SK-N-SH treated with all-trans-retinoic acid at 6 μM for 48 hours (cell line): ENCODE results near the gene TOX2.

Experiments used
- ATAC-seq: fragments of 200-7000 bp; cut with Tn5 transposase; 3 replicates; pipeline ENCODE4 v1.9.1; 2020; ENCODE audit warnings: mild to moderate bottlenecking, moderate library complexity
- ARNTL ChIP-seq: fragments of 450-650 bp; formaldehyde crosslinking; IDR thresholded peaks from 2 replicates; pipeline ENCODE4 v1.5.0; 2020; ENCODE audit warnings: low read depth, mild to moderate bottlenecking, moderate library complexity, borderline replicate concordance
- BACH2 ChIP-seq: fragments of 250-450 bp; sonication (Bioruptor Pico); IDR thresholded peaks from 2 replicates; pipeline ENCODE4 v1.9.0; 2021; ENCODE audit warnings: mild to moderate bottlenecking, borderline replicate concordance
- CSDC2 ChIP-seq: fragments of 250-450 bp; sonication (Bioruptor Pico); IDR thresholded peaks from 2 replicates; pipeline ENCODE4 v1.5.0; 2020; ENCODE audit warnings: mild to moderate bottlenecking, moderate library complexity
- CSRNP3 ChIP-seq: fragments of 250-450 bp; sonication (Bioruptor Pico); IDR thresholded peaks from 2 replicates; pipeline ENCODE4 v1.5.1; 2021; ENCODE audit warnings: mild to moderate bottlenecking, moderate library complexity
- ESRRG ChIP-seq: fragments of 250-450 bp; sonication (Bioruptor Pico); IDR thresholded peaks from 2 replicates; pipeline ENCODE4 v1.6.1; 2021; ENCODE audit warnings: mild to moderate bottlenecking
- GLIS3 ChIP-seq: fragments of 250-450 bp; sonication (Bioruptor Pico); IDR thresholded peaks from 2 replicates; pipeline ENCODE4 v1.5.0; 2020; ENCODE audit warnings: mild to moderate bottlenecking, moderate library complexity
- OSR1 ChIP-seq: fragments of 250-450 bp; sonication (Bioruptor Pico); IDR thresholded peaks from 2 replicates; pipeline ENCODE4 v1.8.0; 2022; ENCODE audit warnings: moderate library complexity, mild to moderate bottlenecking, inconsistent platforms
- PATZ1 ChIP-seq: fragments of 250-450 bp; sonication (Bioruptor Pico); IDR thresholded peaks from 2 replicates; pipeline ENCODE4 v1.8.0; 2020; ENCODE audit warnings: mild to moderate bottlenecking, moderate library complexity, borderline replicate concordance
- POU6F1 ChIP-seq: fragments of 250-450 bp; sonication (Bioruptor Pico); IDR thresholded peaks from 2 replicates; pipeline ENCODE4 v1.8.0; 2021; ENCODE audit warnings: low read depth, mild to moderate bottlenecking, moderate library complexity, borderline replicate concordance
- PPARA ChIP-seq: fragments of 250-450 bp; sonication (Bioruptor Pico); IDR thresholded peaks from 2 replicates; pipeline ENCODE4 v1.5.0; 2020; ENCODE audit warnings: mild to moderate bottlenecking, borderline replicate concordance
- RARB ChIP-seq: fragments of 250-450 bp; sonication (Bioruptor Pico); IDR thresholded peaks from 2 replicates; pipeline ENCODE4 v1.8.0; 2021; ENCODE audit warnings: mild to moderate bottlenecking, moderate library complexity
- SNAI2 ChIP-seq: fragments of 250-450 bp; sonication (Bioruptor Pico); IDR thresholded peaks from 2 replicates; pipeline ENCODE4 v1.5.0; 2020; ENCODE audit warnings: mild to moderate bottlenecking, moderate library complexity
- TCF4 ChIP-seq: fragments of 250-450 bp; sonication (Bioruptor Pico); IDR thresholded peaks from 2 replicates; pipeline ENCODE4 v1.8.0; 2021; ENCODE audit warnings: mild to moderate bottlenecking, moderate library complexity, borderline replicate concordance
- TOX ChIP-seq: fragments of 250-450 bp; sonication (Bioruptor Pico); IDR thresholded peaks from 2 replicates; pipeline ENCODE4 v1.8.0; 2021; ENCODE audit warnings: mild to moderate bottlenecking, moderate library complexity, borderline replicate concordance
- ZC3H10 ChIP-seq: fragments of 250-450 bp; sonication (Bioruptor Pico); IDR thresholded peaks from 2 replicates; pipeline ENCODE4 v1.5.1; 2021; ENCODE audit warnings: mild to moderate bottlenecking, moderate library complexity
- ZFP3 ChIP-seq: fragments of 250-450 bp; sonication (Bioruptor Pico); IDR thresholded peaks from 2 replicates; pipeline ENCODE4 v1.5.0; 2020; ENCODE audit warnings: mild to moderate bottlenecking, moderate library complexity
- ZFP30 ChIP-seq: fragments of 450-650 bp; formaldehyde crosslinking; IDR thresholded peaks from 2 replicates; pipeline ENCODE4 v1.5.0; 2022; ENCODE audit warnings: mild to moderate bottlenecking, moderate library complexity
- ZNF565 ChIP-seq: fragments of 450-650 bp; formaldehyde crosslinking; conservative IDR thresholded peaks from 2 replicates; pipeline ENCODE4 v1.5.0; 2020; ENCODE audit warnings: low read depth, mild to moderate bottlenecking, moderate library complexity
- ZNF70 ChIP-seq: fragments of 450-650 bp; formaldehyde crosslinking; IDR thresholded peaks from 2 replicates; pipeline ENCODE4 v1.5.0; 2020; ENCODE audit warnings: mild to moderate bottlenecking, moderate library complexity
- ZNF8 ChIP-seq: fragments of 450-650 bp; formaldehyde crosslinking; IDR thresholded peaks from 2 replicates; pipeline ENCODE4 v1.5.0; 2020; ENCODE audit warnings: mild to moderate bottlenecking, moderate library complexity

The TOX2 gene

GRCh38 chr20:43946659-43947315 is 32.1 kb downstream of the TOX2 start:
- ATAC-seq, result no peak
- TF ChIP-seq BACH2 (CRISPR knock-in tag) (no peak), ARNTL (CRISPR knock-in tag) (no peak), SNAI2 (CRISPR knock-in tag) (no peak), ZNF565 (CRISPR knock-in tag) (no peak), CSDC2 (CRISPR knock-in tag) (no peak), ZFP3 (CRISPR knock-in tag) (no peak), CSRNP3 (no peak), ZC3H10 (CRISPR knock-in tag) (no peak), PPARA (CRISPR knock-in tag) (no peak)
- TF ChIP-seq, all 23 proteins: peak for 0

- TF ChIP-seq RARB (CRISPR knock-in tag) (no peak), SNAI2 (CRISPR knock-in tag) (no peak), PATZ1 (no peak), ESRRG (CRISPR knock-in tag) (no peak), TOX (CRISPR knock-in tag) (no peak), ZFP30 (CRISPR knock-in tag) (no peak)
- no peak for ATAC-seq
These were observed 32.7 kb downstream of the TOX2 start for GRCh38 chr20:43947316-43947710.

- ATAC-seq, result no peak
These were observed 33.8 kb downstream of the TOX2 start for GRCh38 chr20:43948455-43948854.

GRCh38 chr20:43949248-43949647 is 34.6 kb downstream of the TOX2 start:
- no peak for ATAC-seq
- TF ChIP-seq OSR1, result no peak
- no peak for TF ChIP-seq ARNTL (CRISPR knock-in tag)
- no peak for TF ChIP-seq POU6F1 (CRISPR knock-in tag)
- no peak for TF ChIP-seq SNAI2 (CRISPR knock-in tag)
- TF ChIP-seq ESRRG (CRISPR knock-in tag), result no peak
- no peak for TF ChIP-seq TCF4 (CRISPR knock-in tag)
- no peak for TF ChIP-seq ZNF8 (CRISPR knock-in tag)
- no peak for TF ChIP-seq PATZ1
- TF ChIP-seq GLIS3 (CRISPR knock-in tag), result no peak
- TF ChIP-seq ZNF70 (CRISPR knock-in tag), result no peak
- TF ChIP-seq CSRNP3, result no peak
- no peak for TF ChIP-seq CSDC2 (CRISPR knock-in tag)
- no peak for TF ChIP-seq ZFP3 (CRISPR knock-in tag)
- no peak for TF ChIP-seq BACH2 (CRISPR knock-in tag)
- TF ChIP-seq ZC3H10 (CRISPR knock-in tag), result no peak

More at GRCh38 chr20:43948455-43948854, 33.8 kb downstream of the TOX2 start:
- TF ChIP-seq ARNTL (CRISPR knock-in tag) (no peak), RARB (CRISPR knock-in tag) (no peak), GLIS3 (CRISPR knock-in tag) (no peak), POU6F1 (CRISPR knock-in tag) (no peak), ZNF565 (CRISPR knock-in tag) (no peak), ZNF8 (CRISPR knock-in tag) (no peak)
